ENCODE measurements around the gene ZBTB25.

Gene ZBTB25

DNA sequence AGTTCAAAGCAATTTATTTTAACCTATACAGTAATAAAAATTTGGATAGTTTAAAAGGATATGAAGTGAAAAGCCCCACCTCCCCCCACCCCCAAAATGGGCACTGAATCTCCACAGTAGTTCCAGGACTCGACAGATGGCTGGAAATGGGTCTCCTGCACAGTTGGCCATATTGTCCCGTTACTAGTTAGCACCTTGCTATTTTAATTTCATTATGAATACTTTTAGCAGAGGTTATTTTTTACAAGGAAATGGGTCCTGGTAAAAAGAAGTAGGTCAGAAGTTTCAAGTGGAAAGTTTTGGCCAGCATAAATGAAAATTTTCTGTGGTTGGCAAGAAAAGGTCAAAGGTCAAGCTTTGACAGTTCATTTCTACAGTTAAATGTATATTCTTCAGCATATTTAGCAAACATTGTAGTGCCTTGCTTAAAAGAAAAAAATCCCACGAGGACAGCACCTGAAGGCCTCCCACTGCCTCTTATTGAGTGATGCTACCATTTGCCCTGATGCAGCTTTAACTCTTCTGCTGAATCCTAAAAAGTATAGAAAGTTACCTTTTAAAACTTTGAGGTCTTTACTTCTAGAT is 87.2 kb downstream of the ZBTB25 start:
- peaks cover 34% of the 10 kb centered on the region for H3K36me3 ChIP-seq (ENCODE audit: control insufficient read depth, insufficient read depth, low read length)
- no peak overlapping the region for H3K27ac ChIP-seq (ENCODE audit: low read length)
- H3K9me3 ChIP-seq (ENCODE audit: control insufficient read depth, insufficient read depth, low read length), result no peaks in the 10 kb centered on the region
- WGBS (ENCODE audit: insufficient coverage, insufficient read length), result no CpG with 5 or more reads among the region's 3 CpGs
- no peak overlapping the region for H3K4me3 ChIP-seq (ENCODE audit: low read length)
- no peaks in the 10 kb centered on the region for H3K27me3 ChIP-seq (ENCODE audit: control insufficient read depth, insufficient read depth, low read length)
- no peak for DNase-seq (ENCODE audit: low read depth, low spot score)
- H3K4me1 ChIP-seq (ENCODE audit: control insufficient read depth, insufficient read depth, low read length), result no peaks in the 10 kb centered on the region

- no peak overlapping the region for H3K4me3 ChIP-seq (ENCODE audit: low read length)
- no peaks in the 10 kb centered on the region for H3K9me3 ChIP-seq (ENCODE audit: control insufficient read depth, insufficient read depth, low read length)
- no peak for DNase-seq (ENCODE audit: low read depth, low spot score)
- H3K36me3 ChIP-seq (ENCODE audit: control insufficient read depth, insufficient read depth, low read length), result peaks cover 12% of the 10 kb centered on the region; the same call in 1 of the 2 replicates
- no peaks in the 10 kb centered on the region; the same call in 1 of the 2 replicates for H3K27me3 ChIP-seq (ENCODE audit: control insufficient read depth, insufficient read depth, low read length)
- no peak overlapping the region for H3K27ac ChIP-seq (ENCODE audit: low read length)
- H3K4me1 ChIP-seq (ENCODE audit: control insufficient read depth, insufficient read depth, low read length), result 0 out of 2 replicates have a peak, but pooled peaks cover 2% of the 10 kb centered on the region
- WGBS (ENCODE audit: insufficient coverage, insufficient read length), result no CpG with 5 or more reads among the region's 1 CpG
Measured at GRCh38 chr14:64412237-64412636, 91.4 kb downstream of the ZBTB25 start.

DNA sequence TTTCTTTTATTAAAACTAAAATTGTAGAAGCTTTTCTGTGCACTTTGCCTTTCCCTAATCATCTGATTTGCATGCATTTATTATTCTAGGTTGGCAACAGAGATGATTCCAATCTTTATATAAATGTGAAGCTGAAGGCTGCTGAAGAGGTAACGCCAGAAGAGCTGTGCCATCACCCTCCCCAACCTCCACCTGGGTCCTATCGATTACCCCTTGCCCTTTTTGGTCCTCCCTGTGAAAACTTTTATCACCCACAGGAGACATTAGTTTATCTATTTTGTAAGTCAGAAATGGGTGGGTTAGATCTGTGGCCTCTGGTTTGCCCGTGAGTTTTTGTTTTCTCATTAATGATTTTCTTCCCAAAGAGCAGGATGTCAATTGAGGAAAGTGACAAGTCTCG is 92.6 kb downstream of the ZBTB25 start:
- H3K36me3 ChIP-seq (ENCODE audit: control insufficient read depth, insufficient read depth, low read length), result peaks cover 9% of the 10 kb centered on the region; the same call in 1 of the 2 replicates
- no CpG with 5 or more reads among the region's 4 CpGs for WGBS (ENCODE audit: insufficient coverage, insufficient read length)
- H3K27me3 ChIP-seq (ENCODE audit: control insufficient read depth, insufficient read depth, low read length), result no peaks in the 10 kb centered on the region; the same call in 1 of the 2 replicates
- peaks cover 2% of the 10 kb centered on the region; the same call in 1 of the 2 replicates for H3K4me1 ChIP-seq (ENCODE audit: control insufficient read depth, insufficient read depth, low read length)
- no peak overlapping the region for H3K4me3 ChIP-seq (ENCODE audit: low read length)
- H3K27ac ChIP-seq (ENCODE audit: low read length), result no peak overlapping the region
- DNase-seq (ENCODE audit: low read depth, low spot score), result no peak
- no peaks in the 10 kb centered on the region for H3K9me3 ChIP-seq (ENCODE audit: control insufficient read depth, insufficient read depth, low read length)

DNA sequence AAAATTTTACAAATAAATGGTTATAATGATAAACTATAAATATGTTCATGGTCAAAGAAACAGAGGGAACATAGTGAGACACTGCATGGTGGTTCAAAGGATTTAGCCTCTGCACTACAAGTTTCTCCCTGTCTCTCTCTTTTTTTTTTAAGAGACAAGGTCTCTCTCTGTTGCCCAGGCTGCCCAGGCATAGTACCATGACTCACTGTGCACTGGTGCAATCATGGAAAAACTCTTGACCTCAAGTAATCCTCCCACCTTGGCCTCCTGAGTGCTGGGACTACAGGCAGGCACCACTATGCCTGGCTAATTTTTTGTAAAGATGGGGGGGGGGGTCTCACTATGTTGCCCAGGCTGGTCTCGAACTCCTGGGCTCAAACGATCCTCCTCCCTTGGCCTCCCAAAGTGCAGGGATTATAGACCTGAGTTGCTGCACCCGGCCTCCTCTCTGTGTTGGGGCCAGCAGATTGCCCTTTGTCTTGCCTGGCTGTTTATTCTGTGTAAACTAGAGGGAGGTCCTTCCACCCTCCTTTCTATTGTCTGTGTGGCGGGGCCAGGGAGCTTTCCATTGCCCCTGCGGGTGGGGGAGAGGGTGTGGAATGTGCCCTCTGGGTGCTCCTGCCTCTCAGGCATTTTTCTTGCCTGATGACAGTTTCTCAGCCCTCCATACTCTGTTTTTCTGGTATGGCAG is 93.4 kb downstream of the ZBTB25 start:
- DNase-seq (ENCODE audit: low read depth, low spot score), result no peak

GRCh38 chr14:64409126-64409920 is 94.3 kb downstream of the ZBTB25 start:
- Histone ChIP-seq H3K27me3 (ENCODE audit: control insufficient read depth, insufficient read depth, low read length) (no peaks in the 10 kb centered on the region; the same call in 1 of the 2 replicates), H3K36me3 (ENCODE audit: control insufficient read depth, insufficient read depth, low read length) (peaks cover 7% of the 10 kb centered on the region; the same call in 1 of the 2 replicates), H3K9me3 (ENCODE audit: control insufficient read depth, insufficient read depth, low read length) (no peaks in the 10 kb centered on the region), H3K4me1 (ENCODE audit: control insufficient read depth, insufficient read depth, low read length) (peaks cover 2% of the 10 kb centered on the region; the same call in 1 of the 2 replicates), H3K4me3 (ENCODE audit: low read length) (no peak overlapping the region), H3K27ac (ENCODE audit: low read length) (no peak overlapping the region)
- DNase-seq (ENCODE audit: low read depth, low spot score), result no peak
- WGBS (ENCODE audit: insufficient coverage, insufficient read length), result no CpG with 5 or more reads among the region's 7 CpGs

More for the DNA sequence above, 93.4 kb downstream of the ZBTB25 start:
- Histone ChIP-seq H3K9me3 (ENCODE audit: control insufficient read depth, insufficient read depth, low read length) (no peaks in the 10 kb centered on the region), H3K27me3 (ENCODE audit: control insufficient read depth, insufficient read depth, low read length) (no peaks in the 10 kb centered on the region; the same call in 1 of the 2 replicates), H3K4me3 (ENCODE audit: low read length) (no peak overlapping the region), H3K27ac (ENCODE audit: low read length) (no peak overlapping the region), H3K36me3 (ENCODE audit: control insufficient read depth, insufficient read depth, low read length) (peaks cover 7% of the 10 kb centered on the region; the same call in 1 of the 2 replicates), H3K4me1 (ENCODE audit: control insufficient read depth, insufficient read depth, low read length) (peaks cover 2% of the 10 kb centered on the region; the same call in 1 of the 2 replicates)
- WGBS (ENCODE audit: insufficient coverage, insufficient read length), result no CpG with 5 or more reads among the region's 5 CpGs

GRCh38 chr14:64407329-64407728 is 96.3 kb downstream of the ZBTB25 start:
- WGBS (ENCODE audit: insufficient coverage, insufficient read length), result no CpG with 5 or more reads among the region's 2 CpGs
- DNase-seq (ENCODE audit: low read depth, low spot score), result no peak
- Histone ChIP-seq H3K27me3 (ENCODE audit: control insufficient read depth, insufficient read depth, low read length) (no peaks in the 10 kb centered on the region; the same call in 1 of the 2 replicates), H3K9me3 (ENCODE audit: control insufficient read depth, insufficient read depth, low read length) (no peaks in the 10 kb centered on the region), H3K36me3 (ENCODE audit: control insufficient read depth, insufficient read depth, low read length) (peaks cover 12% of the 10 kb centered on the region; the same call in 1 of the 2 replicates), H3K4me1 (ENCODE audit: control insufficient read depth, insufficient read depth, low read length) (peaks cover 2% of the 10 kb centered on the region; the same call in 1 of the 2 replicates), H3K27ac (ENCODE audit: low read length) (no peak overlapping the region), H3K4me3 (ENCODE audit: low read length) (no peak overlapping the region)

- Histone ChIP-seq H3K36me3 (ENCODE audit: control insufficient read depth, insufficient read depth, low read length) (peaks cover 12% of the 10 kb centered on the region; the same call in 1 of the 2 replicates), H3K4me1 (ENCODE audit: control insufficient read depth, insufficient read depth, low read length) (peaks cover 2% of the 10 kb centered on the region; the same call in 1 of the 2 replicates), H3K27ac (ENCODE audit: low read length) (no peak overlapping the region), H3K9me3 (ENCODE audit: control insufficient read depth, insufficient read depth, low read length) (no peaks in the 10 kb centered on the region), H3K4me3 (ENCODE audit: low read length) (no peak overlapping the region), H3K27me3 (ENCODE audit: control insufficient read depth, insufficient read depth, low read length) (no peaks in the 10 kb centered on the region; the same call in 1 of the 2 replicates)
- no peak for DNase-seq (ENCODE audit: low read depth, low spot score)
- WGBS (ENCODE audit: insufficient coverage, insufficient read length), result no CpG with 5 or more reads among the region's 4 CpGs
Measured at GRCh38 chr14:64405295-64405694, 98.3 kb downstream of the ZBTB25 start.

- H3K4me1 ChIP-seq (ENCODE audit: control insufficient read depth, insufficient read depth, low read length), result no peaks in the 10 kb centered on the region; the same call in 1 of the 2 replicates
- H3K36me3 ChIP-seq (ENCODE audit: control insufficient read depth, insufficient read depth, low read length), result peaks cover 9% of the 10 kb centered on the region; the same call in 1 of the 2 replicates
- H3K4me3 ChIP-seq (ENCODE audit: low read length), result no peak overlapping the region
- H3K9me3 ChIP-seq (ENCODE audit: control insufficient read depth, insufficient read depth, low read length), result no peaks in the 10 kb centered on the region
- H3K27me3 ChIP-seq (ENCODE audit: control insufficient read depth, insufficient read depth, low read length), result no peaks in the 10 kb centered on the region
- no CpG with 5 or more reads among the region's 1 CpG for WGBS (ENCODE audit: insufficient coverage, insufficient read length)
- no peak for DNase-seq (ENCODE audit: low read depth, low spot score)
- H3K27ac ChIP-seq (ENCODE audit: low read length), result no peak overlapping the region
Measured at GRCh38 chr14:64401949-64402348, 101.7 kb downstream of the ZBTB25 start.

DNA sequence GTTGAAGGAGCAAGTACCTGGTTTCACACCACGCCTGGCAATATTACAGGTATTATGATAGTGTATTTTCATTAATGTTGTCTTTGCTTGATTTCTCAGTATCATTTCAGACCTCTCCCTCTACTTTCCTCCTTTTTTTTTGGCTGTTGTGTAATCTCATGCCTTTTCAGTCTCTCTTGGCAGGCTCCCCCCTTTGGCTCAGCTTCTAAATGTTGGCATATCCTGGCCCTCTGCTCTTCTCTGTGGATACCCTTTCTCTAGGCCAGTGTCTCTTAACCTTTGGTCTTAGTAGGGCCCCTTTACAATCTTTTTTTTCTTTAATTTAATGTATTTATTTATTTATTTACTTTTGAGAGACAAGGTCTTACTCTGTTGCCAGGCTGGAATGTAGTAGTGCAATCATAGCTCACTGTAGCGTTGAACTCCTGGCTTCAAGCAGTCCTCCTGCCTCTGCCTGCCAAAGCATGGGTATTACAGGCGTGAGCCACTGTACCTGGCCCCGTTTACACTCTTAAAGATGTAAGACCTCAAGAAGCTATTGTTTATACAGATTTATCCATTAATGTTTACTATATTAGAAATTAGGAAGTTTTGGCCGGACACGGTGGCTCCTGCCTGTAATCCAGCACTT is 102.7 kb downstream of the ZBTB25 start:
- Histone ChIP-seq H3K4me1 (ENCODE audit: control insufficient read depth, insufficient read depth, low read length) (no peaks in the 10 kb centered on the region), H3K36me3 (ENCODE audit: control insufficient read depth, insufficient read depth, low read length) (peaks cover 9% of the 10 kb centered on the region; the same call in 1 of the 2 replicates), H3K27ac (ENCODE audit: low read length) (no peak overlapping the region), H3K4me3 (ENCODE audit: low read length) (no peak overlapping the region), H3K27me3 (ENCODE audit: control insufficient read depth, insufficient read depth, low read length) (no peaks in the 10 kb centered on the region), H3K9me3 (ENCODE audit: control insufficient read depth, insufficient read depth, low read length) (no peaks in the 10 kb centered on the region)
- DNase-seq (ENCODE audit: low read depth, low spot score), result no peak
- no CpG with 5 or more reads among the region's 6 CpGs for WGBS (ENCODE audit: insufficient coverage, insufficient read length)

All from iPS DF 6.9 (cell line).